Mesenchymal stem cell (in vitro differentiated cells and primary cell): ENCODE data around the gene PRPS2.

Experiments
- DNase-seq: peaks from one replicate; pipeline ENCODE4 v3.0.0-alpha.2; 2013
- H2AFZ ChIP-seq: one replicate; pipeline ENCODE4 v1.6.1; 2013; ENCODE audit warnings: low read depth, mild to moderate bottlenecking, control low read depth, inconsistent platforms, low read length, moderate library complexity
- H2AK5ac ChIP-seq: 2 replicates; pipeline ENCODE4 v1.6.1; 2013; ENCODE audit warnings: low read length, moderate library complexity, mild to moderate bottlenecking, inconsistent platforms; ENCODE audit not compliant: severe bottlenecking
- H2BK120ac ChIP-seq: one replicate; pipeline ENCODE4 v1.6.1; 2013; ENCODE audit warnings: low read depth, mild to moderate bottlenecking, inconsistent platforms, low read length, moderate library complexity
- H2BK12ac ChIP-seq, 2 experiments: one replicate each; pipeline ENCODE4 v1.6.1; 2013; ENCODE audit warnings: inconsistent platforms in 2 of 2, low read length in 2 of 2, mild to moderate bottlenecking in 2 of 2, moderate library complexity in 2 of 2, control low read depth in 1 of 2
- H2BK15ac ChIP-seq: one replicate; pipeline ENCODE4 v1.6.1; 2013; ENCODE audit warnings: mild to moderate bottlenecking, low read depth, inconsistent platforms; ENCODE audit not compliant: poor library complexity, severe bottlenecking
- H2BK5ac ChIP-seq: 2 replicates; pipeline ENCODE4 v1.6.1; 2013; ENCODE audit warnings: low read depth, mild to moderate bottlenecking, low read length, control low read depth, inconsistent platforms; ENCODE audit not compliant: poor library complexity, severe bottlenecking
- H3K14ac ChIP-seq, 2 experiments: one replicate each; pipeline ENCODE4 v1.6.1; 2013; ENCODE audit warnings: inconsistent platforms in 2 of 2, low read length in 2 of 2, control low read depth in 1 of 2, mild to moderate bottlenecking in 1 of 2, moderate library complexity in 1 of 2
- H3K18ac ChIP-seq, 2 experiments: one replicate each; pipeline ENCODE4 v1.6.1; 2013; ENCODE audit warnings: inconsistent platforms in 2 of 2, low read length in 2 of 2, control low read depth in 1 of 2, low read depth in 1 of 2, mild to moderate bottlenecking in 1 of 2
- H3K23ac ChIP-seq, 2 experiments: one replicate each; pipeline ENCODE4 v1.6.1; 2013; ENCODE audit warnings: inconsistent platforms in 2 of 2, low read length in 2 of 2, mild to moderate bottlenecking in 2 of 2, moderate library complexity in 2 of 2, control low read depth in 1 of 2
- H3K27ac ChIP-seq: 2 replicates; pipeline ENCODE4 v1.5.1; 2013; ENCODE audit warnings: mild to moderate bottlenecking, moderate library complexity, low read length, control low read depth, inconsistent platforms; ENCODE audit not compliant: poor library complexity, severe bottlenecking
- H3K27me3 ChIP-seq, 2 experiments: 2 replicates each; pipeline versions ENCODE4 v1.6.1 to v1.7.0; 2013; ENCODE audit warnings: low read length in 2 of 2, mild to moderate bottlenecking in 2 of 2, moderate library complexity in 2 of 2, control low read depth in 1 of 2, inconsistent platforms in 1 of 2; ENCODE audit not compliant: control insufficient read depth in 1 of 2, insufficient read depth in 1 of 2
- H3K36me3 ChIP-seq, 2 experiments: 2 replicates each; pipeline versions ENCODE4 v1.6.1 to v1.7.0; 2013; ENCODE audit warnings: low read length in 2 of 2, control low read depth in 1 of 2, inconsistent platforms in 1 of 2, low read depth in 1 of 2, mild to moderate bottlenecking in 1 of 2; ENCODE audit not compliant: insufficient read depth in 2 of 2, control insufficient read depth in 1 of 2
- H3K4ac ChIP-seq, 2 experiments: one replicate each; pipeline ENCODE4 v1.6.1; 2013; ENCODE audit warnings: inconsistent platforms in 2 of 2, low read length in 2 of 2, mild to moderate bottlenecking in 2 of 2, moderate library complexity in 2 of 2, control low read depth in 1 of 2, low read depth in 1 of 2
- H3K4me1 ChIP-seq: 2 replicates; pipeline ENCODE4 v1.6.1; 2013; ENCODE audit warnings: low read depth, low read length, control low read depth; ENCODE audit not compliant: control insufficient read depth, insufficient read depth
- H3K4me2 ChIP-seq: 2 replicates; pipeline ENCODE4 v1.6.1; 2013; ENCODE audit warnings: low read length, mild to moderate bottlenecking, inconsistent platforms; ENCODE audit not compliant: poor library complexity, severe bottlenecking
- H3K4me3 ChIP-seq, 2 experiments: 2 replicates each; pipeline versions ENCODE4 v1.5.1 to v1.7.0; 2013; ENCODE audit warnings: low read length in 2 of 2, mild to moderate bottlenecking in 2 of 2, control low read depth in 1 of 2, low read depth in 1 of 2; ENCODE audit not compliant: insufficient read depth in 1 of 2
- H3K79me1 ChIP-seq: replicated peaks from 2 replicates; pipeline ENCODE4 v1.6.1; 2013; ENCODE audit warnings: mild to moderate bottlenecking, control low read depth, low read length, inconsistent platforms; ENCODE audit not compliant: poor library complexity, severe bottlenecking
- H3K9ac ChIP-seq: 2 replicates; pipeline ENCODE4 v1.7.0; 2013; ENCODE audit warnings: mild to moderate bottlenecking, low read length, moderate library complexity
- H3K9me3 ChIP-seq: 2 replicates; pipeline ENCODE4 v1.7.0; 2013; ENCODE audit warnings: mild to moderate bottlenecking, low read length; ENCODE audit not compliant: control insufficient read depth
- H4K8ac ChIP-seq: one replicate; pipeline ENCODE4 v1.6.1; 2013; ENCODE audit warnings: inconsistent platforms, mild to moderate bottlenecking, low read length, moderate library complexity
- H4K91ac ChIP-seq: one replicate; pipeline ENCODE4 v1.6.1; 2013; ENCODE audit warnings: mild to moderate bottlenecking, low read length, inconsistent platforms
- WGBS: methylation state at CpG from one replicate; pipeline ENCODE4 v1.1.7; 2013; ENCODE audit warnings: mixed read lengths; 5-methylcytosine and 5-hydroxymethylcytosine counted together

PRPS2 gene

GRCh38 chrX:12788645-12789044 is 2.6 kb upstream of the PRPS2 start:
- no peak overlapping the region for H2BK12ac ChIP-seq
- H3K4me2 ChIP-seq = no peak overlapping the region
- no peak overlapping the region for H3K23ac ChIP-seq
- 95% methylated on average over 1 of the region's 1 CpG for WGBS
- H2BK120ac ChIP-seq = no peak overlapping the region
- H3K4me3 ChIP-seq = no peak overlapping the region
- no peak overlapping the region for H2BK5ac ChIP-seq
- H3K79me1 ChIP-seq = no peaks in the 10 kb centered on the region
- H3K9ac ChIP-seq = no peak overlapping the region
- H3K4me1 ChIP-seq = peaks cover 2% of the 10 kb centered on the region
- H3K9me3 ChIP-seq = no peaks in the 10 kb centered on the region
- H2AK5ac ChIP-seq = no peak overlapping the region
- H3K36me3 ChIP-seq = no peaks in the 10 kb centered on the region
- no peak overlapping the region for H3K14ac ChIP-seq
- H2BK15ac ChIP-seq = no peak overlapping the region
- H2AFZ ChIP-seq = no peak overlapping the region
- H3K27me3 ChIP-seq = peaks cover 0 to 3% of the 10 kb centered on the region in 2 experiments
- H3K18ac ChIP-seq = no peak overlapping the region
- H3K27ac ChIP-seq = no peak overlapping the region
- DNase-seq = no peak
- no peak overlapping the region for H3K4ac ChIP-seq
- H4K91ac ChIP-seq = no peak overlapping the region
- H4K8ac ChIP-seq = no peak overlapping the region

GRCh38 chrX:12789976-12790375 is 1.2 kb upstream of the PRPS2 start:
- Histone ChIP-seq H3K4me3 (no peak overlapping the region), H3K27me3 (peaks cover 0 to 3% of the 10 kb centered on the region in 2 experiments), H2BK120ac (no peak overlapping the region), H2BK12ac (no peak overlapping the region), H2AFZ (no peak overlapping the region), H3K18ac (no peak overlapping the region), H2BK5ac (no peak overlapping the region), H4K8ac (no peak overlapping the region), H3K14ac (no peak overlapping the region), H3K9me3 (peaks cover 9% of the 10 kb centered on the region), H2BK15ac (no peak overlapping the region), H3K23ac (no peak overlapping the region), H3K27ac (no peak overlapping the region), H3K79me1 (peaks cover 3% of the 10 kb centered on the region), H2AK5ac (no peak overlapping the region), H3K9ac (no peak overlapping the region), H3K36me3 (no peaks in the 10 kb centered on the region), H3K4me2 (no peak overlapping the region), H3K4ac (no peak overlapping the region), H4K91ac (no peak overlapping the region), H3K4me1 (peaks cover 2% of the 10 kb centered on the region)
- WGBS = 83% methylated on average over 2 of the region's 4 CpGs
- no peak for DNase-seq

DNA sequence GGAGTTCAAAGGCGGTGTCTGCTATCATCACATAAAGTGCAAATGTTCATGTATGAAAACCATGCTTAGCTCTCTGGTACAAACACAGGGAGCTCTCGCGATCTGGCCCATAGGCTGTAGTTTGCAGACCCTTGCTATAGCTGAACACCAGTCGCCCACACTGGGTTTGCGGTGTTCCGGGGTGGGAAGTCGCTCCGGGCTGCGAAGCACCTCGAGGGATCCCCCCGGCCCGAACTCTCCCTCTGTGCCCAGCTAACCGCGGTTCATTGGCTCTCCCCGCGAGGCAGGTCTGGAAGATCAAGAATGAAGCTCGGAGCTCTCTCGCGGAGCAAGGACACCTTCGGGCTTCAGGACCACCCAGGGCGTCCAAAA is 341 bp upstream of the PRPS2 start:
- H3K4ac ChIP-seq = no peak overlapping the region
- no peak overlapping the region for H2BK15ac ChIP-seq
- H3K18ac ChIP-seq = peak overlapping the region; percentile 21 to 30
- no peak overlapping the region for H2BK12ac ChIP-seq
- H3K9ac ChIP-seq = peak overlapping the region; percentile 50
- H3K4me1 ChIP-seq = peaks cover 2% of the 10 kb centered on the region
- H4K8ac ChIP-seq = peak overlapping the region; percentile 15
- H3K4me2 ChIP-seq = peak overlapping the region; percentile 93
- no peak overlapping the region for H2AK5ac ChIP-seq
- no peak for DNase-seq
- peaks cover 3% of the 10 kb centered on the region for H3K79me1 ChIP-seq
- no peak overlapping the region for H2BK5ac ChIP-seq
- peak overlapping the region; percentile 75 for H2AFZ ChIP-seq
- no peaks in the 10 kb centered on the region for H3K36me3 ChIP-seq
- peak overlapping the region; percentile 79 to 85 for H3K4me3 ChIP-seq
- no peak overlapping the region for H3K27ac ChIP-seq
- WGBS = 7% methylated on average over 14 of the region's 21 CpGs
- H3K27me3 ChIP-seq = peaks cover 0 to 3% of the 10 kb centered on the region in 2 experiments
- no peak overlapping the region for H4K91ac ChIP-seq
- peaks cover 10% of the 10 kb centered on the region for H3K9me3 ChIP-seq
- no peak overlapping the region for H3K14ac ChIP-seq
- H2BK120ac ChIP-seq = no peak overlapping the region
- no peak overlapping the region for H3K23ac ChIP-seq

- Histone ChIP-seq H3K9me3 (peaks cover 10% of the 10 kb centered on the region), H3K4me2 (no peak overlapping the region), H3K9ac (no peak overlapping the region), H2BK120ac (no peak overlapping the region), H3K4me1 (peaks cover 2% of the 10 kb centered on the region), H3K27me3 (peaks cover 0 to 3% of the 10 kb centered on the region in 2 experiments), H3K36me3 (no peaks in the 10 kb centered on the region), H4K91ac (no peak overlapping the region), H3K79me1 (peaks cover 4% of the 10 kb centered on the region), H2BK5ac (no peak overlapping the region), H2BK12ac (no peak overlapping the region), H2AK5ac (no peak overlapping the region), H3K4me3 (no peak overlapping the region), H3K14ac (no peak overlapping the region), H2BK15ac (no peak overlapping the region), H3K4ac (no peak overlapping the region), H3K27ac (no peak overlapping the region), H3K18ac (no peak overlapping the region), H3K23ac (no peak overlapping the region), H2AFZ (no peak overlapping the region), H4K8ac (no peak overlapping the region)
- WGBS = 99% methylated on average over 2 of the region's 3 CpGs
- no peak for DNase-seq
Observed at GRCh38 chrX:12792711-12793110, 1.5 kb downstream of the PRPS2 start.
